Progenitor cell of endocrine pancreas (in vitro differentiated cells): Measurements from ENCODE around the gene RFT1. TPM values are rescaled to one million over a fixed set of nuclear protein-coding genes. Genes with fewer than 3 reads are reported as not detected.

Experiments used
- DNase-seq: peaks from one replicate; pipeline ENCODE4 v3.0.0; 2021; ENCODE audit warnings: low spot score; ENCODE audit not compliant: unreplicated experiment
- H3K27ac Mint-ChIP-seq: 2 replicates; pipeline ENCODE4 v1.8.0; 2021; ENCODE audit warnings: mild to moderate bottlenecking, moderate library complexity, mixed read lengths
- H3K27me3 Mint-ChIP-seq: 2 replicates; pipeline ENCODE4 v1.8.0; 2021; ENCODE audit warnings: mixed read lengths
- H3K36me3 Mint-ChIP-seq: 2 replicates; pipeline ENCODE4 v1.8.0; 2022; ENCODE audit warnings: mixed read lengths; ENCODE audit not compliant: insufficient read depth
- H3K4me1 Mint-ChIP-seq: 2 replicates; pipeline ENCODE4 v1.8.0; 2021; ENCODE audit warnings: low read depth, mixed read lengths
- H3K4me3 Mint-ChIP-seq: 2 replicates; pipeline ENCODE4 v1.8.0; 2021; ENCODE audit warnings: low read depth, mild to moderate bottlenecking, moderate library complexity, mixed read lengths
- H3K9me3 Mint-ChIP-seq: 2 replicates; pipeline ENCODE4 v1.8.0; 2021; ENCODE audit warnings: low read depth, mixed read lengths
- total RNA-seq: library from RNA; stranded (reverse); gene quantifications from 2 replicates; pipeline ENCODE4 v1.2.1, GENCODE V29; 2021
- TF ChIP-seq, protein P1 (sequence below): fragments of 200-600 bp; sonication (generic); IDR thresholded peaks from one replicate; pipeline ENCODE4 v1.5.0; 2021; ENCODE audit warnings: antibody characterized with exemption, mild to moderate bottlenecking; ENCODE audit not compliant: unreplicated experiment

RFT1 gene
- total RNA-seq, 1 donor from 2014 or later, result 22.5 TPM

DNA sequence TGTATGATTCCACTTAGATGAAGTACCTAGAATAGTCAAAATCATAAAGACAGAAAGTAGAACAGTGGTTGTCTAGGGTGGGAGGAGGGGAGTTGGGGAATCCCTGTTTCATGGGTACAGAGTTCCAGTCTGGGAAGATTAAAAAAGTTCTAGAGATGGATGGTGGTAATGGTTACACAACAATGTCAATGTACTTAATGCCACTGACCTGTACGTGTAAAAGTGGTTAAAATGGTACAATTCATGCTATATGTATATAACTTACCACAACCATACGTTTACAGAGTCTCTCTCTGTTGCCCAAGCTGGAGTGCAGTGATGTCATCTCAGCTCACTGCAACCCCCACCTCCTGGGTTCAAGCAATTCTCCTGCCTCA lies 90.9 kb downstream of the RFT1 start:
- Mint-ChIP-seq H3K4me3 (no peak overlapping the region), H3K9me3 (no peaks in the 10 kb centered on the region), H3K27ac (no peak overlapping the region), H3K36me3 (no peaks in the 10 kb centered on the region), H3K4me1 (peaks cover 32% of the 10 kb centered on the region), H3K27me3 (peaks cover 7% of the 10 kb centered on the region)
- DNase-seq, result no peak
- TF ChIP-seq, protein P1, sequence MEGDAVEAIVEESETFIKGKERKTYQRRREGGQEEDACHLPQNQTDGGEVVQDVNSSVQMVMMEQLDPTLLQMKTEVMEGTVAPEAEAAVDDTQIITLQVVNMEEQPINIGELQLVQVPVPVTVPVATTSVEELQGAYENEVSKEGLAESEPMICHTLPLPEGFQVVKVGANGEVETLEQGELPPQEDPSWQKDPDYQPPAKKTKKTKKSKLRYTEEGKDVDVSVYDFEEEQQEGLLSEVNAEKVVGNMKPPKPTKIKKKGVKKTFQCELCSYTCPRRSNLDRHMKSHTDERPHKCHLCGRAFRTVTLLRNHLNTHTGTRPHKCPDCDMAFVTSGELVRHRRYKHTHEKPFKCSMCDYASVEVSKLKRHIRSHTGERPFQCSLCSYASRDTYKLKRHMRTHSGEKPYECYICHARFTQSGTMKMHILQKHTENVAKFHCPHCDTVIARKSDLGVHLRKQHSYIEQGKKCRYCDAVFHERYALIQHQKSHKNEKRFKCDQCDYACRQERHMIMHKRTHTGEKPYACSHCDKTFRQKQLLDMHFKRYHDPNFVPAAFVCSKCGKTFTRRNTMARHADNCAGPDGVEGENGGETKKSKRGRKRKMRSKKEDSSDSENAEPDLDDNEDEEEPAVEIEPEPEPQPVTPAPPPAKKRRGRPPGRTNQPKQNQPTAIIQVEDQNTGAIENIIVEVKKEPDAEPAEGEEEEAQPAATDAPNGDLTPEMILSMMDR, result no peak

DNA sequence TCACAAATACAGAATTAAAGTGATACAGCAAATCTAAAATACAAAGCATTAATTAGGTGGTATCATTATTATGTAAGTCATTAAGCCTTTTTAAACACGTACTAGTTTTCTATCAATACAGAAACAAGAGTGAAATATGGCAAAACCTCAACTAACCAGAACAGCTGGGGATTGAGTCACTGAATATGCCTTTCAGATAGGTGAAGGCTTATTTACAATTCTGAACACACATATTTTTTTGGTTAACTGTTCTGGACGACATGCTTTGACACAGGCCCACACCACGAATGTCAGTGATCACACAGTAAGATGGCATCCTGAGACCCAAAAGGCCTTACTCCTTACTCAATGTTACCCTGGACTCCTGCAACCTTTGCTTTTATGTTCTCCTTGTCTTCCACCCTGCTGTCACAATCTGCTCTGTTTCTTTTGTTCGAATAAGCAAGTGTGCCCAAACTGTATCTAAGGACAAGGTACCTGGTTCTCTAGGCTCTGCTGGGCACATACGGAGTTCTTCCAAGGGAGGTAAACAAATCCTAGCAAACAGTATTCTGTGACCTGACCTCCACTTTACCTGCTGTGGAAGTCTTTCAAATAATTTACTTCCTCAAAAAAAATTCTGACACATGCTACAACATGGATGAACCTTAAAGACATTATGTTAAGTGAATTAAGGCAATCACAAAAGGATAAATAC lies 91.4 kb downstream of the RFT1 start:
- peaks cover 7% of the 10 kb centered on the region for H3K27me3 Mint-ChIP-seq
- no peak overlapping the region for H3K27ac Mint-ChIP-seq
- no peak overlapping the region for H3K4me3 Mint-ChIP-seq
- H3K4me1 Mint-ChIP-seq, result peaks cover 27% of the 10 kb centered on the region
- no peak for DNase-seq
- H3K36me3 Mint-ChIP-seq, result no peaks in the 10 kb centered on the region
- no peaks in the 10 kb centered on the region for H3K9me3 Mint-ChIP-seq
- TF ChIP-seq, protein P1, result no peak

Other genes with a start within 250 kb of the RFT1 start
- 17.4 and 18.4 TPM in 2 replicates for gene STIMATE, start 232.9 kb downstream of the RFT1 start, total RNA-seq
- gene SFMBT1, start 84.4 kb downstream of the RFT1 start, total RNA-seq, result 19.7 and 20.5 TPM in 2 replicates
- 45.1 and 45.8 TPM in 2 replicates for gene PRKCD, start 30.8 kb upstream of the RFT1 start, total RNA-seq
- gene TKT, start 125.6 kb upstream of the RFT1 start, total RNA-seq, result 250 and 259 TPM in 2 replicates
- gene DCP1A, start 217.1 kb upstream of the RFT1 start, total RNA-seq, result 33.8 and 38.3 TPM in 2 replicates